H1 (cell line): ENCODE measurements around the gene POU6F2. TPM values are rescaled to one million over a fixed set of nuclear protein-coding genes. Genes with fewer than 3 reads are reported as not detected.

ENCODE experiments used
- CTCF ChIA-PET: fragments of 300-600 bp; sonication (Branson Sonifier 250); formaldehyde crosslinking; loops from one replicate; lab custom pipeline; 2021; ENCODE audit not compliant: partially characterized antibody; lab: Charles Lee
- POLR2A ChIA-PET: fragments of 300-600 bp; sonication (Branson Sonifier 250); formaldehyde crosslinking; loops from one replicate; lab custom pipeline; 2021; ENCODE audit warnings: inconsistent platforms; ENCODE audit not compliant: partially characterized antibody; lab: Charles Lee
- DNase-seq, 2 experiments: peaks; one replicate each; pipeline versions ENCODE4 v3.0.0 to v3.0.0-alpha.2; 2010 to 2022; ENCODE audit warnings: low spot score in 2 of 2, low read depth in 1 of 2, mixed read lengths in 1 of 2
- FAIRE-seq: peaks from 2 replicates; lab custom pipeline; 2011; peaks lifted over from hg19 to GRCh38; lab: Jason Lieb, UNC
- H2AFZ ChIP-seq: 2 replicates; pipeline ENCODE4 v1.8.1; 2012; ENCODE audit warnings: low read length, inconsistent platforms
- H2AK5ac ChIP-seq: 2 replicates; pipeline ENCODE4 v1.6.1; 2013; ENCODE audit warnings: low read depth, low read length
- H2BK120ac ChIP-seq: replicated peaks from 2 replicates; pipeline ENCODE3; 2013; ENCODE audit warnings: low read depth, low read length, inconsistent platforms
- H2BK12ac ChIP-seq: 2 replicates; pipeline ENCODE4 v1.6.1; 2013; ENCODE audit warnings: low read depth, low read length
- H2BK15ac ChIP-seq: 2 replicates; pipeline ENCODE4 v1.6.1; 2013; ENCODE audit warnings: low read length
- H2BK20ac ChIP-seq: 2 replicates; pipeline ENCODE4 v1.6.1; 2013; ENCODE audit warnings: low read length
- H2BK5ac ChIP-seq: 2 replicates; pipeline ENCODE4 v1.6.1; 2013; ENCODE audit warnings: low read depth, low read length
- H3K14ac ChIP-seq: 2 replicates; pipeline ENCODE4 v1.6.1; 2013; ENCODE audit warnings: inconsistent platforms; ENCODE audit not compliant: insufficient read length
- H3K18ac ChIP-seq: 2 replicates; pipeline ENCODE4 v1.6.1; 2013; ENCODE audit warnings: low read length; ENCODE audit errors: extremely low read depth
- H3K23ac ChIP-seq: 2 replicates; pipeline ENCODE4 v1.6.1; 2013; ENCODE audit warnings: inconsistent platforms; ENCODE audit not compliant: insufficient read length
- H3K23me2 ChIP-seq: 2 replicates; pipeline ENCODE4 v1.6.1; 2013; ENCODE audit warnings: low read depth, low read length
- H3K27ac ChIP-seq: 2 replicates; pipeline ENCODE4 v1.6.1; 2011; ENCODE audit warnings: low read depth, low read length, inconsistent platforms
- H3K27me3 ChIP-seq, 4 experiments: replicated peaks in 1 of 4; 1 replicate in 1 of 4; 2 replicates in 3 of 4; pipeline versions ENCODE4 v1.6.1 to v1.8.1; 2011 to 2013; ENCODE audit warnings: low read length in 3 of 4, mild to moderate bottlenecking in 3 of 4, inconsistent platforms in 2 of 4, mixed read lengths in 2 of 4, moderate library complexity in 1 of 4; ENCODE audit not compliant: control insufficient read depth in 3 of 4, insufficient read depth in 3 of 4; ENCODE audit errors: extremely low read depth in 1 of 4
- H3K36me3 ChIP-seq, 4 experiments: 2 replicates each; pipeline versions ENCODE4 v1.6.1 to v1.8.1; 2011 to 2013; ENCODE audit warnings: mild to moderate bottlenecking in 4 of 4, low read length in 3 of 4, moderate library complexity in 2 of 4, control low read depth in 1 of 4, inconsistent platforms in 1 of 4; ENCODE audit not compliant: insufficient read depth in 4 of 4, control insufficient read depth in 2 of 4
- H3K4ac ChIP-seq: replicated peaks from 2 replicates; pipeline ENCODE3; 2013; ENCODE audit warnings: low read length, low read depth, mixed read lengths, inconsistent platforms; ENCODE audit not compliant: insufficient read length
- H3K4me1 ChIP-seq, 4 experiments: replicated peaks in 1 of 4; 1 replicate in 1 of 4; 2 replicates in 3 of 4; pipeline versions ENCODE4 v1.6.1 to v1.8.1; 2011 to 2013; ENCODE audit warnings: low read length in 3 of 4, inconsistent platforms in 2 of 4, mixed read lengths in 1 of 4; ENCODE audit not compliant: insufficient read depth in 4 of 4, control insufficient read depth in 3 of 4
- H3K4me2 ChIP-seq, 2 experiments: 2 replicates each; pipeline versions ENCODE4 v1.6.1 to v1.8.1; 2011 to 2013; ENCODE audit warnings: low read depth in 2 of 2, low read length in 2 of 2, control low read depth in 1 of 2, inconsistent platforms in 1 of 2, mild to moderate bottlenecking in 1 of 2; ENCODE audit not compliant: insufficient read depth in 1 of 2
- H3K4me3 ChIP-seq, 4 experiments: fragments of 200-600, 300-600 bp in 1 of 4; sonication (generic), shearing (Covaris generic), sonication (Bioruptor Twin) in 1 of 4; 2 replicates each; pipeline versions ENCODE4 v1.5.1 to v1.8.1; 2011 to 2016; ENCODE audit warnings: low read length in 4 of 4, low read depth in 3 of 4, control low read depth in 2 of 4, inconsistent platforms in 2 of 4, mild to moderate bottlenecking in 2 of 4, mixed read lengths in 1 of 4, moderate library complexity in 1 of 4; ENCODE audit not compliant: insufficient read depth in 2 of 4; ENCODE audit errors: extremely low read depth in 1 of 4
- H3K56ac ChIP-seq: replicated peaks from 2 replicates; pipeline ENCODE3; 2013; ENCODE audit warnings: low read depth, mild to moderate bottlenecking, mixed read lengths, low read length, inconsistent platforms; ENCODE audit not compliant: insufficient read length
- H3K79me1 ChIP-seq: 2 replicates; pipeline ENCODE4 v1.6.1; 2013; ENCODE audit warnings: low read depth, low read length, control low read depth
- H3K79me2 ChIP-seq, 2 experiments: 2 replicates each; pipeline versions ENCODE4 v1.6.1 to v1.8.1; 2012 to 2013; ENCODE audit warnings: low read length in 2 of 2, mild to moderate bottlenecking in 2 of 2, inconsistent platforms in 1 of 2; ENCODE audit not compliant: insufficient read depth in 2 of 2, control insufficient read depth in 1 of 2
- H3K9ac ChIP-seq, 4 experiments: replicated peaks in 1 of 4; 1 replicate in 1 of 4; 2 replicates in 3 of 4; pipeline versions ENCODE4 v1.6.1 to v1.8.1; 2011 to 2013; ENCODE audit warnings: low read depth in 3 of 4, low read length in 3 of 4, control low read depth in 2 of 4, mild to moderate bottlenecking in 2 of 4, moderate library complexity in 2 of 4, inconsistent platforms in 1 of 4; ENCODE audit errors: extremely low read depth in 1 of 4
- H3K9me3 ChIP-seq, 2 experiments: 2 replicates each; pipeline versions ENCODE4 v1.6.1 to v1.8.1; 2012 to 2013; ENCODE audit warnings: mild to moderate bottlenecking in 2 of 2, moderate library complexity in 2 of 2, control low read depth in 1 of 2, inconsistent platforms in 1 of 2, low read depth in 1 of 2, low read length in 1 of 2, mixed read lengths in 1 of 2; ENCODE audit not compliant: insufficient read depth in 2 of 2
- H4K20me1 ChIP-seq, 2 experiments: replicated peaks in 1 of 2; 2 replicates each; pipeline versions ENCODE3 to v1.8.1; 2011 to 2013; ENCODE audit warnings: inconsistent platforms in 2 of 2, low read length in 2 of 2, mild to moderate bottlenecking in 1 of 2; ENCODE audit not compliant: insufficient read depth in 2 of 2, control insufficient read depth in 1 of 2
- H4K5ac ChIP-seq: 2 replicates; pipeline ENCODE4 v1.6.1; 2013; ENCODE audit warnings: low read length, low read depth, mixed read lengths, inconsistent platforms; ENCODE audit not compliant: insufficient read length
- H4K8ac ChIP-seq: 2 replicates; pipeline ENCODE4 v1.8.0; 2013; ENCODE audit warnings: mild to moderate bottlenecking, moderate library complexity, low read length, inconsistent platforms; ENCODE audit not compliant: insufficient read depth; ENCODE audit errors: extremely low read depth
- H4K91ac ChIP-seq: replicated peaks from 2 replicates; pipeline ENCODE3; 2013; ENCODE audit warnings: low read length, mixed read lengths, inconsistent platforms; ENCODE audit not compliant: insufficient read length
- ATF2 ChIP-seq: IDR thresholded peaks from 2 replicates; pipeline ENCODE4 v1.6.1; 2012; ENCODE audit warnings: low read length, inconsistent platforms
- CBX8 ChIP-seq: fragments of 300-800, 300-1000 bp; sonication (generic); IDR thresholded peaks from 2 replicates; pipeline ENCODE4 v1.7.1; 2016; ENCODE audit warnings: low read depth, low read length, borderline replicate concordance
- CHD2 ChIP-seq: IDR thresholded peaks from 2 replicates; pipeline ENCODE4 v1.6.1; 2012; ENCODE audit warnings: low read length, improper control_type of control experiment
- KDM1A ChIP-seq: fragments of 200-600, 300-600 bp; sonication (generic); IDR thresholded peaks from 2 replicates; pipeline ENCODE4 v1.7.1; 2016; ENCODE audit warnings: mild to moderate bottlenecking, low read length, borderline replicate concordance
- KDM5A ChIP-seq: fragments of 200-600 bp; IDR thresholded peaks from 2 replicates; pipeline ENCODE4 v1.7.1; 2012; ENCODE audit warnings: mild to moderate bottlenecking, low read length, inconsistent platforms, mixed read lengths
- NRF1 ChIP-seq: IDR thresholded peaks from 2 replicates; pipeline ENCODE4 v1.6.1; 2011; ENCODE audit warnings: mild to moderate bottlenecking, low read depth, low read length, improper control_type of control experiment
- POLR2AphosphoS5 ChIP-seq: IDR thresholded peaks from 2 replicates; pipeline ENCODE4 v1.6.1; 2011; ENCODE audit warnings: low read depth, low read length
- POU5F1 ChIP-seq: IDR thresholded peaks from 2 replicates; pipeline ENCODE4 v1.6.1; 2011; ENCODE audit warnings: low read depth, mild to moderate bottlenecking, low read length, moderate library complexity
- RNF2 ChIP-seq: fragments of 200-900, 300-1000 bp; sonication (generic); IDR thresholded peaks from 2 replicates; pipeline ENCODE4 v1.7.1; 2016; ENCODE audit warnings: borderline replicate concordance, low read depth, mild to moderate bottlenecking, antibody characterized with exemption, low read length; ENCODE audit not compliant: poor library complexity, severe bottlenecking; ENCODE audit errors: missing control alignments
- TAF1 ChIP-seq: IDR thresholded peaks from 2 replicates; pipeline ENCODE4 v1.6.1; 2011; ENCODE audit warnings: mild to moderate bottlenecking, low read depth, low read length
- TBP ChIP-seq: IDR thresholded peaks from 2 replicates; pipeline ENCODE4 v1.6.1; 2011; ENCODE audit warnings: low read depth, low read length, improper control_type of control experiment
- USF2 ChIP-seq: IDR thresholded peaks from 2 replicates; pipeline ENCODE4 v1.6.1; 2011; ENCODE audit warnings: low read length, improper control_type of control experiment
- WGBS, 2 experiments: shearing (Covaris generic) in 1 of 2; methylation state at CpG; one replicate each; pipeline versions ENCODE4 v1.1.6 to v1.1.7; 2013 to 2015; ENCODE audit warnings: low lambda C conversion rate in 2 of 2, mixed read lengths in 2 of 2, inconsistent platforms in 1 of 2, low coverage in 1 of 2, missing lambda C conversion rate in 1 of 2; ENCODE audit not compliant: insufficient replicate concordance in 2 of 2, insufficient coverage in 1 of 2, insufficient read length in 1 of 2; ENCODE audit errors: extremely low coverage in 1 of 2, missing lambda C conversion rate in 1 of 2; 5-methylcytosine and 5-hydroxymethylcytosine counted together
- polyA plus RNA-seq, 7 experiments: library from polyadenylated mRNA; depleted of rRNA in 3 of 7; stranded (reverse) in 5 of 7; unstranded in 2 of 7; fragments of >200 nt in 5 of 7; fragments of 200-250 nt in 2 of 7; gene quantifications; 1 replicate in 5 of 7; 2 replicates in 1 of 7; 4 replicates in 1 of 7; pipeline versions ENCODE4 v1.2.1 to v1.2.3, GENCODE V29; 2011 to 2013; ENCODE audit warnings: missing spikeins in 2 of 7, mixed read lengths in 2 of 7
- total RNA-seq: library from RNA; stranded (reverse); fragmentation: NEBNext Ultra II Directional; extraction: Animal tissue kit (Norgen Biotek cat#: 25700); gene quantifications from 2 replicates; pipeline ENCODE4 v1.2.1, GENCODE V29; 2021

Gene POU6F2
- total and polyA plus RNA-seq, 2 of the 8 experiments (the other 6 are each of a cell fraction or from before 2014, with no cell fraction given) = 1.1 to 2.0 TPM

DNA sequence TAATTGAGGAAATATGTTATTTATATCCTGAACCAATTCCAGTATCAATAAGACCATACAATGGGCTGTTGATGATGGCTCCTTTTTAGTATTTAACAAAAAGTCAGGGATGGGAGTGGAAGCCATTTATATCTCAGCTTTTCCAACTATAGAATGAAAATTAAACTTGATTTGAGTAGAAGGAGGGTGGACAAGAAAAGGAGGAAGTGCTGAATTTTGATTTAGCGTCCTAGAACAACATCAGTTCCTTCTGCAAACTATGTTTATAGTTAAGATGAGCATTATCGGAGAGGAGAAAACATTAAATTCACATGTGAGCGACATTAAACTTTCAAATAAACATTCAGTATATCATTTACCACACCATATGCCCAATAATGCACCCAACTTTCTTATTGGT, 439.2 kb downstream of the POU6F2 start:
- H3K9ac ChIP-seq = no peak overlapping the region
- DNase-seq (no peak), FAIRE-seq (no peak)
- H2BK12ac ChIP-seq = no peak overlapping the region
- no peak overlapping the region for H4K8ac ChIP-seq
- H2BK5ac ChIP-seq = no peak overlapping the region
- H3K36me3 ChIP-seq = no peaks in the 10 kb centered on the region
- no peak overlapping the region for H3K14ac ChIP-seq
- H4K5ac ChIP-seq = no peak overlapping the region
- no peak overlapping the region for H3K4me2 ChIP-seq
- no peak overlapping the region for H3K4me3 ChIP-seq
- H3K23me2 ChIP-seq = peaks cover 7% of the 10 kb centered on the region; the same call in 1 of the 2 replicates
- H3K79me1 ChIP-seq = no peaks in the 10 kb centered on the region
- H3K56ac ChIP-seq = no peak overlapping the region
- 88% methylated on average over 3 of the region's 3 CpGs; no CpG with 5 or more reads in 1 of the 2 experiments for WGBS, 2 experiments
- no peak overlapping the region for H3K23ac ChIP-seq
- H3K18ac ChIP-seq = no peak overlapping the region
- no peak overlapping the region for H2BK20ac ChIP-seq
- H4K20me1 ChIP-seq = no peaks in the 10 kb centered on the region
- no peak overlapping the region for H4K91ac ChIP-seq
- H3K4ac ChIP-seq = no peak overlapping the region
- CTCF ChIA-PET = interaction anchor here (0.5 to 1.6 kb wide), 8 partner anchors 11 to 376 kb away, joined by 3 to 5 read pairs (median 3); no protein-coding TSS in a partner anchor
- H2BK120ac ChIP-seq = no peak overlapping the region
- H3K9me3 ChIP-seq = no peaks in the 10 kb centered on the region; a peak in 1 of 4 replicates
- H3K79me2 ChIP-seq = no peaks in the 10 kb centered on the region
- no peak overlapping the region for H2BK15ac ChIP-seq
- POLR2A ChIA-PET = no interaction called here
- H3K4me1 ChIP-seq = no peaks in the 10 kb centered on the region
- no peak overlapping the region for H2AK5ac ChIP-seq
- H3K27ac ChIP-seq = no peak overlapping the region
- no peaks in the 10 kb centered on the region for H3K27me3 ChIP-seq
- no peak overlapping the region for H2AFZ ChIP-seq
- TF ChIP-seq TAF1 = no peak
- no peak for TF ChIP-seq CBX8
- no peak for TF ChIP-seq ATF2
- TF ChIP-seq POLR2AphosphoS5 = no peak
- no peak for TF ChIP-seq RNF2
- no peak for TF ChIP-seq CHD2
- no peak for TF ChIP-seq TBP
- no peak for TF ChIP-seq NRF1
- TF ChIP-seq KDM1A = no peak
- TF ChIP-seq KDM5A = no peak
- TF ChIP-seq USF2 = no peak
- no peak for TF ChIP-seq POU5F1
